ENCODE data around the gene ANTXR1. TPM values are rescaled to one million over a fixed set of nuclear protein-coding genes. Genes with fewer than 3 reads are reported as not detected.
"Not testable (repeated sequence)": the region's sequence is repeated elsewhere in the genome, so short reads cannot be mapped to it uniquely, and the experiment has no call there.

Gene ANTXR1
- total and polyA plus RNA-seq, 2 of the 8 experiments (the other 6 are each of a cell fraction or from before 2014, with no cell fraction given) = 15.8 to 44.3 TPM

- 92% methylated on average over 1 of the region's 1 CpG; no CpG with 5 or more reads in 1 of the 2 experiments for WGBS, 2 experiments (ENCODE audit: extremely low coverage in 1 of 2, insufficient coverage in 1 of 2, insufficient read length in 1 of 2, insufficient replicate concordance in 2 of 2, low coverage in 1 of 2, low lambda C conversion rate in 2 of 2, missing lambda C conversion rate in 1 of 2)
- H4K8ac ChIP-seq (ENCODE audit: extremely low read depth, insufficient read depth, low read length); H2AFZ ChIP-seq (ENCODE audit: low read length); H2AK5ac ChIP-seq (ENCODE audit: low read depth, low read length); H3K36me3 ChIP-seq (ENCODE audit: control insufficient read depth in 2 of 4, insufficient read depth in 4 of 4, low read length in 3 of 4); H3K14ac ChIP-seq (ENCODE audit: insufficient read length); FAIRE-seq; H3K79me1 ChIP-seq (ENCODE audit: low read depth, low read length); H3K9ac ChIP-seq (replicated peaks in 1 of 4; ENCODE audit: extremely low read depth in 1 of 4, low read depth in 3 of 4, low read length in 3 of 4); H3K23ac ChIP-seq (ENCODE audit: insufficient read length); H3K4me3 ChIP-seq (ENCODE audit: extremely low read depth in 1 of 4, insufficient read depth in 2 of 4, low read depth in 3 of 4, low read length in 4 of 4); H2BK12ac ChIP-seq (ENCODE audit: low read depth, low read length); H3K27ac ChIP-seq (ENCODE audit: low read depth, low read length); DNase-seq (ENCODE audit: low read depth in 1 of 2, low spot score in 2 of 2); H3K18ac ChIP-seq (ENCODE audit: extremely low read depth, low read length); H3K4me1 ChIP-seq (replicated peaks in 1 of 4; ENCODE audit: control insufficient read depth in 3 of 4, insufficient read depth in 4 of 4, low read length in 3 of 4); H3K9me3 ChIP-seq (ENCODE audit: insufficient read depth in 2 of 2, low read depth in 1 of 2, low read length in 1 of 2); H4K91ac ChIP-seq (replicated peaks; ENCODE audit: insufficient read length, low read length); H3K56ac ChIP-seq (replicated peaks; ENCODE audit: insufficient read length, low read depth, low read length); H4K5ac ChIP-seq (ENCODE audit: insufficient read length, low read depth, low read length); H3K4me2 ChIP-seq (ENCODE audit: insufficient read depth in 1 of 2, low read depth in 2 of 2, low read length in 2 of 2); H4K20me1 ChIP-seq (replicated peaks in 1 of 2; ENCODE audit: control insufficient read depth in 1 of 2, insufficient read depth in 2 of 2, low read length in 2 of 2); H3K4ac ChIP-seq (replicated peaks; ENCODE audit: insufficient read length, low read depth, low read length); H2BK5ac ChIP-seq (ENCODE audit: low read depth, low read length); CTCF ChIA-PET (ENCODE audit: partially characterized antibody); H3K27me3 ChIP-seq (replicated peaks in 1 of 4; ENCODE audit: control insufficient read depth in 3 of 4, extremely low read depth in 1 of 4, insufficient read depth in 3 of 4, low read length in 3 of 4); H2BK120ac ChIP-seq (replicated peaks; ENCODE audit: low read depth, low read length); H3K23me2 ChIP-seq (ENCODE audit: low read depth, low read length); H3K79me2 ChIP-seq (ENCODE audit: control insufficient read depth in 1 of 2, insufficient read depth in 2 of 2, low read length in 2 of 2); POLR2A ChIA-PET (ENCODE audit: partially characterized antibody); H2BK15ac ChIP-seq (ENCODE audit: low read length); H2BK20ac ChIP-seq (ENCODE audit: low read length): not testable (repeated sequence)
These were observed 218.0 kb downstream of the ANTXR1 start for GRCh38 chr2:69230946-69231345.

Data from H1 (cell line).